SK-N-SH (cell line): ENCODE results near the gene HOXA5. TPM values are rescaled to one million over a fixed set of nuclear protein-coding genes. Genes with fewer than 3 reads are reported as not detected.

Experiments
- CTCF ChIA-PET: fragments of 300-600, 350-600 bp; formaldehyde crosslinking; extraction: SDS; loops from one replicate; lab custom pipeline; 2021; lab: Yijun Ruan, JAX
- POLR2A ChIA-PET: fragments of 350-600 bp; sonication (Branson Sonifier 250); formaldehyde crosslinking; extraction: SDS; loops from one replicate; lab custom pipeline; 2020; ENCODE audit warnings: antibody characterized with exemption, inconsistent platforms; lab: Yijun Ruan, JAX
- DNase-seq: peaks from one replicate; pipeline ENCODE4 v3.0.0; 2012
- H2AFZ ChIP-seq: fragments of 200-600 bp; sonication (generic); 2 replicates; pipeline ENCODE4 v1.8.1; 2016; ENCODE audit warnings: antibody characterized with exemption, mild to moderate bottlenecking, low read depth
- H3F3A ChIP-seq: fragments of 200-600 bp; sonication (generic); replicated peaks from 2 replicates; pipeline ENCODE3; 2016; ENCODE audit warnings: antibody characterized with exemption, mild to moderate bottlenecking; ENCODE audit not compliant: insufficient read depth
- H3K27ac ChIP-seq, 2 experiments: fragments of 200-500 bp in 1 of 2; fragments of 200-600 bp in 1 of 2; sonication (Bioruptor generic) in 1 of 2; sonication (generic), shearing (Covaris generic) in 1 of 2; 2 replicates each; pipeline versions ENCODE4 v1.5.1 to v1.6.1; 2014 to 2016; ENCODE audit warnings: low read depth in 2 of 2, inconsistent platforms in 1 of 2, low read length in 1 of 2, mild to moderate bottlenecking in 1 of 2, mixed read lengths in 1 of 2
- H3K27me3 ChIP-seq: fragments of 200-600 bp; sonication (generic), shearing (Covaris generic); 2 replicates; pipeline ENCODE4 v1.6.1; 2016; ENCODE audit warnings: mixed run types; ENCODE audit not compliant: insufficient read depth
- H3K36me3 ChIP-seq, 2 experiments: fragments of 200-500 bp in 1 of 2; fragments of 200-600 bp in 1 of 2; sonication (Bioruptor generic) in 1 of 2; sonication (generic) in 1 of 2; replicated peaks in 1 of 2; 2 replicates each; pipeline versions ENCODE3 to v1.5.1; 2014 to 2016; ENCODE audit warnings: low read length in 1 of 2, mild to moderate bottlenecking in 1 of 2; ENCODE audit not compliant: insufficient read depth in 2 of 2, control insufficient read depth in 1 of 2
- H3K4me1 ChIP-seq, 2 experiments: fragments of 200-500 bp in 1 of 2; fragments of 200-600 bp in 1 of 2; sonication (Bioruptor generic) in 1 of 2; sonication (generic), shearing (Covaris generic) in 1 of 2; 2 replicates each; pipeline versions ENCODE4 v1.5.1 to v1.6.1; 2014 to 2016; ENCODE audit warnings: low read depth in 1 of 2, low read length in 1 of 2, mixed run types in 1 of 2; ENCODE audit not compliant: insufficient read depth in 2 of 2, control insufficient read depth in 1 of 2
- H3K4me2 ChIP-seq: fragments of 200-600 bp; sonication (generic), shearing (Covaris generic); 2 replicates; pipeline ENCODE4 v1.6.1; 2017; ENCODE audit warnings: mixed run types
- H3K4me3 ChIP-seq, 2 experiments: fragments of 200-500 bp in 1 of 2; fragments of 200-600 bp in 1 of 2; sonication (Bioruptor generic) in 1 of 2; sonication (generic), shearing (Covaris generic) in 1 of 2; 2 replicates each; pipeline versions ENCODE4 v1.5.1 to v1.8.1; 2014 to 2016; ENCODE audit warnings: low read depth in 2 of 2, inconsistent platforms in 1 of 2, low read length in 1 of 2, mild to moderate bottlenecking in 1 of 2, mixed read lengths in 1 of 2, moderate library complexity in 1 of 2
- H3K79me2 ChIP-seq: fragments of 200-600 bp; sonication (generic); 2 replicates; pipeline ENCODE4 v1.8.1; 2017; ENCODE audit warnings: mild to moderate bottlenecking; ENCODE audit not compliant: insufficient read depth
- H3K9ac ChIP-seq: fragments of 200-600 bp; sonication (generic); 2 replicates; pipeline ENCODE4 v1.6.1; 2017; ENCODE audit warnings: mixed run types
- H3K9me2 ChIP-seq: fragments of 200-600 bp; sonication (generic); 2 replicates; pipeline ENCODE4 v1.6.1; 2017; ENCODE audit warnings: mixed run types
- H3K9me3 ChIP-seq: fragments of 200-600 bp; sonication (generic); 2 replicates; pipeline ENCODE4 v1.6.1; 2017; ENCODE audit warnings: mixed run types, mild to moderate bottlenecking, moderate library complexity
- H4K20me1 ChIP-seq: fragments of 200-600 bp; sonication (generic); 2 replicates; pipeline ENCODE4 v1.6.1; 2017; ENCODE audit warnings: mild to moderate bottlenecking, mixed run types; ENCODE audit not compliant: insufficient read depth
- CTCF ChIP-seq: fragments of 200-600 bp; sonication (generic); IDR thresholded peaks from 2 replicates; pipeline ENCODE4 v1.6.1; 2017; ENCODE audit warnings: antibody characterized with exemption, mild to moderate bottlenecking, moderate library complexity
- FOXJ3 ChIP-seq: sonication (generic); formaldehyde crosslinking; IDR thresholded peaks from 2 replicates; pipeline ENCODE4 v1.5.1; 2020; ENCODE audit warnings: mild to moderate bottlenecking, missing genetic modification reagents
- FOXM1 ChIP-seq: IDR thresholded peaks from 2 replicates; pipeline ENCODE4 v1.4.0; 2012; ENCODE audit warnings: low read depth, mild to moderate bottlenecking
- GABPA ChIP-seq: IDR thresholded peaks from 2 replicates; pipeline ENCODE4 v1.4.0; 2012; ENCODE audit warnings: low read depth, mild to moderate bottlenecking
- GATA2 ChIP-seq: sonication (generic); formaldehyde crosslinking; IDR thresholded peaks from 2 replicates; pipeline ENCODE4 v1.5.0; 2020; ENCODE audit warnings: mild to moderate bottlenecking, missing genetic modification reagents
- JUND ChIP-seq: IDR thresholded peaks from 2 replicates; pipeline ENCODE4 v1.4.0; 2012
- MAX ChIP-seq: IDR thresholded peaks from 2 replicates; pipeline ENCODE4 v1.4.0; 2012; ENCODE audit warnings: low read depth
- MEF2A ChIP-seq: IDR thresholded peaks from 2 replicates; pipeline ENCODE4 v1.4.0; 2012; ENCODE audit warnings: low read depth, borderline replicate concordance
- MXI1 ChIP-seq: IDR thresholded peaks from 2 replicates; pipeline ENCODE4 v1.6.1; 2012; ENCODE audit warnings: mild to moderate bottlenecking, low read depth, low read length, improper control_type of control experiment
- PBX3 ChIP-seq: IDR thresholded peaks from 2 replicates; pipeline ENCODE4; 2012
- POLR2AphosphoS5 ChIP-seq: IDR thresholded peaks from 2 replicates; pipeline ENCODE4 v1.6.1; 2012; ENCODE audit warnings: low read depth, low read length
- RCOR1 ChIP-seq: fragments of 150-350 bp; IDR thresholded peaks from 2 replicates; pipeline ENCODE4 v1.6.1; 2017; ENCODE audit warnings: antibody characterized with exemption, low read length
- RFX5 ChIP-seq: IDR thresholded peaks from 2 replicates; pipeline ENCODE4 v1.6.1; 2012; ENCODE audit warnings: mild to moderate bottlenecking, improper control_type of control experiment, low read length
- SMC3 ChIP-seq: IDR thresholded peaks from 2 replicates; pipeline ENCODE4 v1.6.1; 2012; ENCODE audit warnings: low read depth, low read length, improper control_type of control experiment
- TAF1 ChIP-seq: IDR thresholded peaks from 2 replicates; pipeline ENCODE4 v1.6.1; 2012; ENCODE audit warnings: low read depth, mild to moderate bottlenecking, low read length, moderate library complexity, borderline replicate concordance
- TCF12 ChIP-seq: IDR thresholded peaks from 2 replicates; pipeline ENCODE4 v1.4.0; 2012
- TEAD4 ChIP-seq: IDR thresholded peaks from 2 replicates; pipeline ENCODE4 v1.4.0; 2012; ENCODE audit warnings: mild to moderate bottlenecking, borderline replicate concordance; ENCODE audit not compliant: insufficient read depth
- USF1 ChIP-seq: IDR thresholded peaks from 2 replicates; pipeline ENCODE4 v1.4.0; 2012; ENCODE audit warnings: low read depth, borderline replicate concordance
- ZBTB33 ChIP-seq: IDR thresholded peaks from 2 replicates; pipeline ENCODE4 v1.4.0; 2012; ENCODE audit warnings: low read depth, borderline replicate concordance
- WGBS: methylation state at CpG from one replicate; pipeline ENCODE4 v1.1.6; 2017; ENCODE audit warnings: low lambda C conversion rate; 5-methylcytosine and 5-hydroxymethylcytosine counted together
- polyA plus RNA-seq, 3 experiments: library from polyadenylated mRNA; depleted of rRNA; stranded (reverse); fragments of >200 nt; gene quantifications; 2 replicates each; pipeline ENCODE4 v1.2.3, GENCODE V29; 2012

The HOXA5 gene
- polyA plus RNA-seq, 1 of the 3 experiments (the other 2 are of a cell fraction), result not detected

GRCh38 chr7:27117887-27118491, 25.5 kb downstream of the HOXA5 start:
- DNase-seq, result no peak
- H3K4me1 ChIP-seq, result no peaks in the 10 kb centered on the region
- H3K9ac ChIP-seq, result no peak overlapping the region

GRCh38 chr7:27116962-27117886, 26.3 kb downstream of the HOXA5 start:
- Histone ChIP-seq H2AFZ (no peak overlapping the region), H3F3A (no peaks in the 10 kb centered on the region), H3K4me2 (0 out of 2 replicates have a peak overlapping the region, but pooled peaks have one; percentile 17), H3K4me1 (no peaks in the 10 kb centered on the region), H3K79me2 (no peaks in the 10 kb centered on the region), H3K9me2 (no peaks in the 10 kb centered on the region), H3K9ac (no peak overlapping the region), H3K4me3 (no peak overlapping the region), H3K27ac (no peak overlapping the region), H3K36me3 (no peaks in the 10 kb centered on the region), H3K27me3 (peaks cover 94% of the 10 kb centered on the region), H3K9me3 (no peaks in the 10 kb centered on the region), H4K20me1 (no peaks in the 10 kb centered on the region)
- DNase-seq, result no peak
- POLR2A ChIA-PET, result no interaction called here
- CTCF ChIA-PET, result interaction anchor here (0.7 to 2.9 kb wide), 7 partner anchors 11 to 945 kb away, joined by 3 to 9 read pairs (median 4); partner anchors contain the start of gene HOXA5
- WGBS, result 7% methylated on average over 12 of the region's 12 CpGs
- no peak for TF ChIP-seq PBX3
- no peak for TF ChIP-seq TCF12
- TF ChIP-seq TEAD4, result no peak
- TF ChIP-seq CTCF, result no peak
- TF ChIP-seq GABPA, result no peak
- TF ChIP-seq MAX, result no peak
- TF ChIP-seq RFX5, result no peak
- no peak for TF ChIP-seq MEF2A
- no peak for TF ChIP-seq SMC3
- no peak for TF ChIP-seq USF1
- TF ChIP-seq MXI1, result no peak
- no peak for TF ChIP-seq TAF1
- no peak for TF ChIP-seq GATA2 (CRISPR knock-in tag)
- TF ChIP-seq RCOR1, result no peak
- TF ChIP-seq ZBTB33, result no peak
- TF ChIP-seq JUND, result no peak

More at GRCh38 chr7:27117887-27118491, 25.5 kb downstream of the HOXA5 start:
- TF ChIP-seq FOXM1, result no peak
- TF ChIP-seq GATA2 (CRISPR knock-in tag), result no peak
- TF ChIP-seq FOXJ3 (CRISPR knock-in tag), result no peak
- no peak for TF ChIP-seq POLR2AphosphoS5
- TF ChIP-seq MAX, result no peak
- no peaks in the 10 kb centered on the region for H3K9me3 ChIP-seq
- no peaks in the 10 kb centered on the region for H3F3A ChIP-seq
- H3K27ac ChIP-seq, result no peak overlapping the region
- no peaks in the 10 kb centered on the region for H4K20me1 ChIP-seq
- H3K4me3 ChIP-seq, result 0 out of 4 replicates have a peak overlapping the region, but pooled peaks of 1 of the 2 experiments have one; percentile 6
- 0 out of 2 replicates have a peak overlapping the region, but pooled peaks have one; percentile 17 for H3K4me2 ChIP-seq
- WGBS, result 19% methylated on average over 19 of the region's 19 CpGs
- peaks cover 96% of the 10 kb centered on the region for H3K27me3 ChIP-seq
- ChIA-PET POLR2A (no interaction called here), CTCF (interaction anchor here (0.6 to 2.9 kb wide), 3 partner anchors 13 to 458 kb away, joined by 3 to 9 read pairs (median 3); partner anchors contain the start of gene HOXA5)
- no peaks in the 10 kb centered on the region for H3K36me3 ChIP-seq
- H3K9me2 ChIP-seq, result no peaks in the 10 kb centered on the region
- no peaks in the 10 kb centered on the region for H3K79me2 ChIP-seq
- no peak overlapping the region for H2AFZ ChIP-seq
